ENCODE results near the gene POTEB2. TPM values are rescaled to one million over a fixed set of nuclear protein-coding genes. Genes with fewer than 3 reads are reported as not detected.

The POTEB2 gene
- not detected in 2 replicates for total RNA-seq (2014; rRNA removed; shearing (Covaris generic))

GRCh38 chr15:20866214-20866613 lies at the start of gene POTEB2:
POTEB2 (minus strand) TSS chr15:20866314; CDS start chr15:20866281, 33 bp downstream.

Small RNA genes lying within 50 kb of the gene (small RNA-seq; reads per million reads assigned to genes)
- gene AC012414.2 (not detected), gene MIR3118-2 (not detected), gene RNU6-749P (not detected), gene ZNF519P2 (not detected)

All from A375 (cell line).